Measurements from ENCODE around the gene AKT3.

AKT3 gene

DNA sequence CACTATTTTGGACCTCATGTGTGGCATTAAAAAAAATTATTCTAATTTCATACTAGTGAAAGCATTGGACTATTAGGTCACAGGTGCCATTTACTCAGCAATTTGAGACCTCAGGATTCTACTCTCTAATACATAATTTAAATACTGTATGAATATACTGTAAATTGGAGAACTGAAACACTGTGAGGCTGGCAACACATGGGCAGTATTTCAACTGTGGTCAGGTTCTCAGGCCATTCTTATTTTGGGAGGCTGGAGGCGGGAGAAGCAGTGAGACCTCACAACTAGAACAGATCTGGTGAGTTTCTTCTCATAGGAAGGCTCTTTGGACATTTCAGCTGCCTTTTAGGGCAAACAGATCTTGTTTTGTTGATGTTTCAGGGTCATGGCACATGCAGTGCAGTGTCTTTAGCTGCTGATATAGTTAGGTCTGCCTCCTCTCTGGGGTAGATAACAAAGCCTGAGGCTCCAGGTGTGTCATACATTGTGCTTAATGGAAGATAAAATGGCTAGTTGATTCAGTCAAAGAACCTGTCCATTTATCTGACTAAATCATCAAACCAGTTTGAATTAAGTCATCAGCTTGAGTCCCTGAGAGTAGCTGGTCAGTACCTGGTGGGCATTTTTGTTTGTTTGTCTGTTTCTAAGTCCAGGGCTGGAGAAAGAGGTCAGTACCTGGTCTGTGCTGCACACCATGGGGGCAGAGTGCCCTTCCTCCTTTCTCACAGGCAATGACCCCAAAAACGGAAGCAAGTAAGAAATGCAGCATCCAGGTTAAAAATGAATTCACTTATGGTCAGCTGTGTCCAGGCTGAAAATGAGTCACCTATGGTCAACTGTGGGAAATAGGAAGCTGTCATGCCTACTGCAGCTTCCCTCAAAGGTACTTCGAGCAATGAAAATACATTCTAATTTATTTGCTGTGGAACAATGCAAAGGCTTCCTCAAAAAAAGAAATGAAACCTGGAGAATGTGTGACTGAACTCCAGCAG lies 378.0 kb downstream of the AKT3 start:
- peak in 1 of 58 donors; percentile 33 for DNase-seq

DNA sequence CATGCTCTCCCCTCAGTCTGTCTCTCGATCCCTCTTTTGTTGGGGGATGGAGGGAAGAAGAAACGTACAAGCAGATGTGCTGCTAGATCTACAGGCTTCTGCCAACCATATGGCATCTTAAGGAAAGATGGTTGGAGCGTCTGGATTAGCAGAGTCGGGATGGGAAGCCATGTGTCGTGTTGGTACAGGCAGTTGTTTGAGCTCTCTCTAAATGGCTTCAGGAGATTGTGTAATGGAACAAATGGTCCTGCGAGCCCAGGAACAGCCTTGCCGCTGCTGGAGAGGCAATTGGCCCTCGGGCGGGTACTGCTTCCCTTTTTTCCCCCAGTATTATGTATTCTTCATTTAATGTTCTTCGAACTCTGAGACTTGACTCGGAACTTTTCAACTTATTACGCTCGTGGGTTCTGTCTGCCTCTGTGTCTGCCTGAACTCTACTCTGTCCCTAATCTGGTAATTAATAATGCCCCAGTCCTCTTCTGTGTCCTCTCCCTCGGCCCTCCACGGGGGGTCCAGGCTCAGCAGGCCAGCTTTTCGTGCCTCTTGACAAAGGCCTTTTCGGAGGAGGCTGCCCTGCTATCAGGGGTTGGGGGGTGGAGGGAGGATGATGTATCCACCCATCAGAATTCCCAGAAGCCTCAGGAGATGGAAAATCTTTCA lies 378.9 kb downstream of the AKT3 start:
- peak in 15 of 58 donors; percentile 23 to 54 (median 34) for DNase-seq

DNA sequence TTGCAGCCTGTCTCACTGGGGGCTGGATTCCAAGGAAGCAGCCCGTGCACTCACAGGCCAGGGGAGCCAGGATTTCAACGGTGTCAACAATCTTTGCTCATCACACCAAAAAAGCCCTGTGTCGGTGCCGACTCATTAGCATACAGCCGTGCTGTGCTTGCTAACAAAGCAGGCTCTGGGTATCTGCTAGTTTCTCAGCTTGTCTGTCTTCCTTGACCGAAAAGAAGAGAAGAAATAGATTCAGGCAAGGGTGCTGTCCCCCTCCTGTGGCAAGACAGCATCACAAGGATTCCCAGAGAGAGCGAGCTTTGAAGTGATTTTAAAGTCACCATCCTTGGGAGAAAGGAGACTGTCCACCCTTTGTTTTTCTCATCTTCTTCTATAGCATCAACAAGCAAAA lies 379.5 kb downstream of the AKT3 start:
- DNase-seq: peak in 11 of 58 donors; percentile 24 to 66 (median 37)

DNA sequence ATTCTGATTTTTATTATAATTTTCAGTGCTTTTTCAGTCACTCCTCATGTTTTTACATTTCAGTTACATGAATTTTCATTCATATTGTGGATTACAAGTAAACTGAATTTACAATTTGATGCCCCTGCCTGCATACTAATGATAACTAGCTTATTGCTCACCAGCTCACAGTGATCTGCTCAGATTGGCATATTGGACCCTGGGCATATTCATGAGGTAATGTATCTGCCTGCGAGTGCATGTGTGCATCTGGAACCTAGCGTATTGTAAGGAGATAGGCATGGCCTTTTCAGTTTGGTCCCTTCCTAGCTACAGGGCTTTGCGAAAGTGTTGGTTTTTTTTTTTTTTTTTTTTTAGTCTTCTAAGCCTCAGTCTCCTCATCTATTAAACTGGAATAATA lies 380.5 kb downstream of the AKT3 start:
- no peak for DNase-seq

DNA sequence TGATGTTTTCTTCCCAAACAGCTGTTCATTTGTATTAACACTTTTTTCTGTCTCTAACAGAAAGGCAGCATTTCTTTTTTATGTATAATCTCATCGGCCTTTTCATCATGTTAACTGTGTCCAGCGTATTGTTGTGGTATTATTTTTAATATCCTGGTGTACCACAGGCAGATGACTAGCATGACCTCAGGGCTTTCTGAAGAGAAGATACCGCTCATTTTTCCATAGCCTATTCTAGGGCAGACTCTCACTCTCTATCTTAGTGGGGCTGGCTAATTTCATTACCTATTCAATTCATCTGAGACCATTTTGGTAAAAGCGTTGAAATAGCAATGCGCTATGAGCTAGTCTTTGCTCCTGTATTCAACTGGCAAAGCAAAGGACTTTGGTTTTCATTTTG lies 384.3 kb downstream of the AKT3 start:
- DNase-seq: no peak

DNA sequence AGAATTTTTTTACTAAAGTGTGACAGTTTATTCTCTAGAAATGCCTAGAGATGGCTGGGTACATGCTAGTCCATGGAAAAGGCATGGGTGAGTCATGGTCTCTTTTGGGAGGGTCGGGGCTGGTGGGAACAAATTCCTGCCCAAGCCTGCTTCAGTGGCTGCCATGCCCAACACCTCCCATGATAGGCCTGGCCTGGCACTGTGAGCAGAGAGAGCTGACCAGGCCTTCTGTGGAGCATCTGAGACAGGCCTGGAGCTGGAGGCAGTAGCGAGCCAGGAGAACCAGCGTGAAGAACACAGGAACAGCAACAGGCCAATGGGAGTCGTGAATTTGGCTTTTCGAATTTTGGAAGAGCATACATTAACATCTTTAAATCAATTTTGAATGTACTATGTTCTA lies 385.0 kb downstream of the AKT3 start:
- DNase-seq: no peak

DNA sequence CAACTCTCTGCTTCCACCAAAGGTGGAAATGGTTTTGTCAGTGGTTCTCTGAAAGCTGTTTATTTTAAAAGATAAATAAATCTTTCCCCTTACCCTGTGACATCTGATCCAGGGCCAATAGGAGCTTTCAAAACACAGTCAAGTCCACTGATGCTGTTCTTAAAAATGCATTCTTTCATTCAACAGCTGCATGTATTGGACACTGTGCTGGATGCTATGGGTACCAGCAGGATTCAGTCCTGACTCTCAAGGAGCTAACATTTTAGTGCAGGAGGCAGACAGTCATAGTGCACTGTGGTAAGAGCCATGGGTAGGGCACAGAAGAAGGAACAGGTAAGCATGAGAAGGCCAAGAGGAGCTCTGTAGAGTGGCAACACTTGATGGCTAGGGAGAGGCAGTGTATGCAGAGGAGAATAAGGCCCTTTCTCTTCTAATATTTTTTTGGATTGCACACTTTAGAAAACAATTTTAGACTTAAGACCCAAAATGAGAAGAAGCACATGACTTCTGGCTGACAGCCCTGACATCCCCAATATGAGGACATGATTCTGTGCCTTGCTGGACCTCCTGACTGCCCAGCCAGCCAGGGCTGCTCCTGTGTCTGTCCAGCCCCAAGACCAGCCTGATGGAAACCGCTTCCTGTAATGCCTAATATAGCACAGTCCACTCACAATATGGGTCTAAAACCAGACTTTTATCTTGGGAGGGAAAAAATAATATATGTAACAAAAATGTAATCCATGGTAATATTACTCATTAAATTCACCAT lies 386.9 kb downstream of the AKT3 start:
- DNase-seq: no peak

DNA sequence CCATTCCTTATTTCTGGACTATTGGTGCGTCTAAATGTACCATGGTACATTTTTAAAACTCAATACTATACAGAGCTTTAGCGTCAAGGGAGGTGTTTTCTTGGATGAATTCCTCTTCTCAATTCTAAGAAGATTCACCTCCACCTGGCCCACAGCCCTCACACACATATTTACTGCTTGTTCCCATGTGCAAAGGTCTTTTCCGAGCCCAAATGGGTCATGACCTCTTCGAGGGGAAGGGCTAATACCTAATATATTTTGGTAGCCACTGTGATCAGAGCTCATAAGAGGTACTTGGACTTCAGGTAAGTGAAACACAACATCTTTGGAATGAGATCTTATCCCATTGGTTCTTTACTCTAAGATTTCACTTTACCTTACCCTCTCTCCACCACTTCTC lies 388.3 kb downstream of the AKT3 start:
- no peak for DNase-seq

DNA sequence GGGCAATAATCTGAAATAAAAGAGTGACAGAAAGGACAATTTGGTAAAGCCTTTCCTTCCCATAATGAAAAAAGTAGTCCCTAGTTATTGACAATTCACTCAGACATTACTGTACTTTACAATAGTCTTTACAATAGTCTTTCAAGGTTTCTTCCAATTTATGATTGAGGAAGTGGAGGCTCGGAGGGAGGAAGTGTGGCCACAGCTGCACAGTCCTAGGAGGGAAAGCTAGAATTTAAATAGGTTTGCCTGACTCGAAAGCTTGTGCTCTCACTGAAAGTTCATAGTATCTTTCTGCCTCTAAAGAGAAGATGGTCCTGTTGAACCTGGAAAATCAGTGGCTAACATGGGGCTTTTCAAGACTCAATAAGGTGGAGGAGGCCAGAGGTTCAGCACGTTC lies 391.0 kb downstream of the AKT3 start:
- no peak for DNase-seq

DNA sequence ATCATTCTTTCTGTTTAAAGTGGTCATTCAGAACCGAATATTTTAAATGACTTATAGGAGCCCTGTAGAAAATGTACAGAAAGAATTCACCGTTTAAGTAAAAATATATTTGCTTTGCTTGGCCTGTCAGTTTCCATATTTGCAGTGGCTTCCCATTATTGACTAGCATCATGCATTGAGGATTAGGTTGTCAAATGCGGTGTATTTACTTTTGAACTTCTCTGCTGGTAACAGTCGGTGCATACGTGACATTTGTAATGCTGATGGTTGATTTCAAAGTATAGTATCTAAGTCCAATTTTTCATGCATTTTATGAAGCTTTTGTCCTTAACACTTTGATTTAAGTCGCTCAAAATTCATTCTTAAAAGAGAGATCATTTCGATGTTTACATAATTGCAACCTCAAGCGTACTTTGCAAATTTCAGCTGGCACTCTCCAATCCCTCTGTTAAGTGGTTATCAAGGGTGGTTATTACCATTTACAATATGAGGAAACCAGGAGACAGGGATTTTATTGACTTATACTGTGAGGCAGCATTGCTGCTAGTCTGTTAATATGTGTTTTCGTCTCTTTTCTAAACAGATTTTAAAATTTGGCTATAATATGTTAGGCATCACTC lies 392.6 kb downstream of the AKT3 start:
- DNase-seq: no peak

DNA sequence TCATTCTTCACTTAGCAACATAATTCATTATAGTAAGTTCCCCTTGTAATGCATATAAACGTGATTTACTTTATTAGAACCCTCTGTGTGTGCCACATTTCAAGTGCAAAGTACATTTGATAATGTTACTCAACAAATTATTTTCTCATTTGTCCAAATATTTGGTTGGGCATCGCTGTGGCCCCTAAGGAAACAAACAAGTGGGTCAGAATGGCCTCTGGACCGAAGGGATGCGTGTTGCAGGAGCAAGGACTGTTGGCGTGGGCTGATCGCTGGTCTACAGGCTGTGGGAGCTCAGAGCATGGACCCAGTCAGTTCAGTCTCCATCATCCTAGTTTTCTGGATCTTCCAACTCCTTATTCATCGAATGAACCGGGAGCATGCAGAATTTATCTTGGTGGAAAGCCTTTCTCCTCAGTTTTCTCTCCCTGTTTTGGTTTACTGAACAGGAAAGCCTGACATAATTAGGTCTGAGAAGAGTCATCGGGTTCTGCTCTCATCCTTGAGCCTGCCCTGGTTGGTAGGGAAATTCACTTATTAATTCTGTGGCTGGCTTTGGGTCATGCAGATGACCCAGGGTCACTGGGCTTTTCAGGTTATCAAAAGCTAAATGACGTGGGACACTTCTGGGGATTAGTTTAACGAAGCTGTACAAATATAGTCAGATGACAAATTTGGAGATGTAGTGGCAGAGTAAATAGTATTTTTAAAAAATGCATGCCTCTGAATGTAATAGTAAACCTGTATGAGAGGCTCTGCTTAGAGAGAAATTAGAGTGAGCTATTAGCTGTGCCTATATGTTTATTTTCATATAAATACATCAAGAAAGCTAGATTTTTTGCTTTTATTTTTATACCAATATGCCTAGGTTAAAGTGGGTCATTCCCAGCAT lies 394.0 kb downstream of the AKT3 start:
- DNase-seq: no peak

DNA sequence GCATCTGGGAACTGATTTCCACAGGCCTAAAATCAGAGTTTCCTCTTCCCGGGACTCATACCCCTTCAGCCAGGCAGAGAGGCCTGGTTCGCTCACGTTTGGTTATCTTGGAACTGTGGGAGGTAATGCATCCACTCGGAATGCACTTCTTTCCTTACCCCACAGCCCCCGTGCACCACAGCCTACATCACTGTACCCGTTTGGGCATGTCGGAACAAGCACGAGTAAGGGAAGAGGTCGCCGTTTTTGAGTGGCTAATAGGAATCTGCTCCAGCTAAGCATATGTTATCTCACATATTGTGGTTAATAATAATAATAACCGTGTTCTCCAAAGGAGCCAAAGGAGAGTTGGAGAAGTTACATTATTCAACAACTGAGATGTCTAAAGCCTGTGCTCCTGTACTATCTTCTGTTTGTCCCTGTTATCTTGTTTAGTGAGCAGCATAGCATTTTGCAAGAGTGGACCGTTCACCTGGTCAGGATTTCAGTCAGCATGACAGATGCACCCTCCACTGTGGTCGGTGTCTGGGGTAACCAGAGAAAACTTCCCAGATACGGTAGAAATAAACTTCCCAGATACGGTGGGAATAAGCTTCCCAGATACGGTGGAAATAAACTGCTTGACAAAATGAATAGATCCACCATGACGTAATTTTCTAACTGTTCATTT lies 395.6 kb downstream of the AKT3 start:
- no peak for DNase-seq

DNA sequence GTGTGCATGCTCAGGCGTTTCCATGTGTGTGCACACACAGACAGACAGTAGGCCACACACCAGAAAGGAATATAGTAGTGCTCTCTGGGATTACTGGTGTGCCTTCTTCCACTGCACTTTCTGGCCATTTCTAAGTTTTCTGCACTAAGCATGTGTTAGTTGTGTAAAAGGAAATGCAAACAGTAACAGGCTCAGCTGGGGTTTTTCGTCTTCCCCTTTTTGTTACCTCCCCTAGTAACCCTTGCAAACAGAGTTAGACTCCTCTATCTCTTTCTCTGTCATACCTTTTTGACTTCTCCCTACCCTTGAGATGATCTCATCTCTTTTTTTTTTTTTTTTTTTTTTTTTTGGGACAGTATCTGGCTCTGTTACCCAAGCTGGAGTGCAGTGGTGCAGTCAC lies 398.0 kb downstream of the AKT3 start:
- DNase-seq: no peak

DNA sequence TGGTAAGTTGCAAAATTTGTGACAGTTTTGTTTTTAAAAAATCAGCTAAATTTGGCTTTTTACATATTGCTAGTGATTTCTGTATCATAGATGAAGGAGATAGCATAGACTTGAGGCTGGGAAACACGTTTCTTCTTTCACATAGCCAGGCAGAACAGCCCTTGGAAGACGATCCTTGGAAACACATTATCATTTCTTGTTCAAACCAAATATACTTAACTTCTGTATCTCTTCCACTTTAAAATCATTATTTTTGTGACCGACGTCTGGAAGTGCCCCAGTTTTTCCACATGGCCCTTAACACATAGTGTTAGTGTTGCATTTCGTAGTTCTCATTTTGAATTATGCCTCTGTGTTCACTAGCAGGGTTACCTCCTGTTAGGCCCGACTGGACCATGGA lies 400.7 kb downstream of the AKT3 start:
- DNase-seq: no peak

DNA sequence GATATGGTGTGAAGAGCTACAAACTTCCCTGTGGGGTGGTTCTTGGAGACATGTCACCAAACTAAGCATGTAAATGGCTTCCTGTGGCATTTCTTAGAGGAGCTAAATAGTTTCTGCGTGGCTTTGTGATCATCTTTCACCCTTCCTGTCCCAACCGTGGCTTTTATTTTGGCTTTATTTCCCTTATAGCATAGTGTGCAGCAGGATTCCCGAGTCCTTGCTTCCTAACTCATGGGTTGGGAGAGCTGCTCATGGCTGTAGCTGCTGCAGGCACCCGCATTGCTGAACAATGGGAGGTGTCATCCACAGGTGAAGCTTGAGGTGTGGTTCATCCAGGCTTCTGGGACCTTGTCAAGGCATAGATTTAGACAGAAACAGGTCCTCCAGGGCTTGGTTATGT lies 402.2 kb downstream of the AKT3 start:
- DNase-seq: no peak

DNA sequence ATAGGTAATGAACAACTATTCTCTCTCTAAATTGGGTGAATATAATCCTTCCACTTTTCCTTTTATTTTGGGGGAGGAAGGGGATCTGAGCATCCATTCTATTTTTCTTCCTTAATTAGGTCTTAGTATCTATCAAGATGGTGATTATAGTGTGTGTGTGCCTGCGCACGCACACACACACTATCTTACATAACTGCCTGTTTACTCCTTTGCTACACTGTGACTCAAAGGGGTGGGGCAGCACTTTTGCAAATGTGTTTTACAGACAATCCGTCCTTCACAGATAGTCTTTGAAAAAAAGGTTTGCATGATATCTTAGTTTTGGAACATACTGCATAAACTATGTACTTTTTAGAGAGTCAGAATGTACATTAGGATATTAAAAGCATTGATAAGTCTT lies 402.7 kb downstream of the AKT3 start:
- DNase-seq: no peak

DNA sequence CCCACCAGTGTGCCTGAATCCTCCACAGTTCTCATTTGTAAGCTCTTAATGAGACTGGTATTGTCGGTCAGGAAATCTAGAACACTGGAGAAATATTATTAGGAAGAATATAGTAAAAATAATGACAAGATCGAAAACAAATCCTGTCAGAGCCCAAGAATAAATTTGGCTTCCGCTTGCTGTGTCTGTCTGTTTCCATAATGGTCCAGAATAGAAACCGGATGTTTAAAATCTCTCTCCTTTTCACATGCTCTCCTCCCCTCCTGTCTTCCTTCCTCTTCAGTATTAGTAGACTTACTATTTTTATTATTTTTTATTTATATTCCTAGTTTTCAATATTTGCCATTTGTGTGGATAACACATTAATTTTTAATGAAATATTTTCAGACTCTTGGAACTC lies 406.5 kb downstream of the AKT3 start:
- DNase-seq: peak in 1 of 58 donors; percentile 23

DNA sequence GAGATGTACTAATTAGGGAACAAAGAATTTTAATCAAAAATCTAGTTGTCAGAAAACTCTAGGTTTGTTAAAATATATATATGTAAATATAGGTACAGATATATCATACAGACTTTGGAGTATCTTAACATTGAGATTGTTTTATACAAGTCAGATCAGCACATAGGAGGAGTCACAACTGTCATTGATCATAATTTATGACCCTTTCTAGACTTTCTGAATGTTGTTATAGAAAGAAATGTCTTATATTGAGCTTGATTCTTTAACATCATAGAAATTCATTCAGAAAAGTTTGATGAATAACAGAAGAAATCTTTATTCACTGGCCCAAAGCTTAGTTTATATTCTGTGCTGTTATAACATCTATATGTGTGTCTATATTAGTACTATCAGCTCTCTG lies 408.4 kb downstream of the AKT3 start:
- no peak for DNase-seq

DNA sequence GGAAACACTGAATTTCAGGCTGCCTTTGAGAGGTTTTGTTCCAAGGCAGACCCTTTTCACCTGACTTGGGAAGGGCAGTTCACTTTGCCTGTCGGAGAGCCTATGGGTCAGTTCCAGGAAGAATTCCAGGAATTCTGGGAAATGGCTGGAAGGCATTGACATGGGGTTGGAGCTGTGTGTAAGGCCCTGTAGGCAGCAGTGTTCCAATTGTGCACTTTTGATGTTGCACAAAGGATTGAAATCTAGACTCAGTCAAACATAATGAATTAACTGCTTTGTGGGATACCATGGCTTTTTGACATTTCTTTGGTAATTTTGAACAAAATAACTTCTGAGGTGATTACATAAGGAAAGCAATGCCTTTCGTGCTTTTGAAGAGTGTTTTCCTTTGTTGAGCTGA lies 409.6 kb downstream of the AKT3 start:
- DNase-seq: no peak

DNA sequence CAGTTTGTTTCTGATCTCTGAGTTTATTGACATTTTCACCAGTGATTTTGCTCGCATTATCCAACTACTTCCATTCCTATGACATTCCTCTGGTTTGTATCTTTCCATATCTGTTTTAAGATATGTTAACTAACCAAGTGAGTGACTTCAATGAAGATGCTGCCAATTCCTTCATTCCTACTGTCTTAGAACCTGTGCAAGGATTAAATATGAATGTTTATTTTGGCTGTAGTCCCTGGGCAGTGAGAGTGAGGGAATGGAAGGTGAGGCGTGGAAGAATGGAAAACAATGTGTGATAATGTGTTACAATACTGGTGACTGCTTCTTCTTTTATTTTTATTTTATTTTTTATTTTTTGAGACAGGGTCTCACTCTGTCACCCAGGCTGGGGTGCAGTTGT lies 411.2 kb downstream of the AKT3 start:
- DNase-seq: no peak
